ENCODE data around the gene TMEM267. TPM values are rescaled to one million over a fixed set of nuclear protein-coding genes. Genes with fewer than 3 reads are reported as not detected.
"Not testable (repeated sequence)": the region's sequence is repeated elsewhere in the genome, so short reads cannot be mapped to it uniquely, and the experiment has no call there.

TMEM267 gene
- total RNA-seq, 2 donors from 2014 or later: 7.3 to 9.2 TPM

GRCh38 chr5:43412644-43413043, 71.0 kb downstream of the TMEM267 start:
- 92 to 95% methylated on average over 1 of the region's 1 CpG for WGBS, 2 donors
- TF ChIP-seq CTCF (IDR thresholded peaks at IDR 0.05) (no peak), POLR2A (IDR thresholded peaks at IDR 0.05) (no peak)
- Histone ChIP-seq H3K27ac (peak overlapping the region in 3 of 4 donors; percentile 58 to 91 (median 87)), H3K27me3 (no peaks in the 10 kb centered on the region), H3K4me1 (peaks cover 59% of the 10 kb centered on the region), H3K9me3 (no peaks in the 10 kb centered on the region), H3K4me3 (no peak overlapping the region), H3K36me3 (replicated peaks in 1 of 2; ENCODE audit: insufficient read depth in 1 of 2, low read depth in 2 of 2) (no peaks in the 10 kb centered on the region)
- intact Hi-C loops (cut with DNase I): no loop called here
- ATAC-seq: no peak
- DNase-seq: no peak

DNA sequence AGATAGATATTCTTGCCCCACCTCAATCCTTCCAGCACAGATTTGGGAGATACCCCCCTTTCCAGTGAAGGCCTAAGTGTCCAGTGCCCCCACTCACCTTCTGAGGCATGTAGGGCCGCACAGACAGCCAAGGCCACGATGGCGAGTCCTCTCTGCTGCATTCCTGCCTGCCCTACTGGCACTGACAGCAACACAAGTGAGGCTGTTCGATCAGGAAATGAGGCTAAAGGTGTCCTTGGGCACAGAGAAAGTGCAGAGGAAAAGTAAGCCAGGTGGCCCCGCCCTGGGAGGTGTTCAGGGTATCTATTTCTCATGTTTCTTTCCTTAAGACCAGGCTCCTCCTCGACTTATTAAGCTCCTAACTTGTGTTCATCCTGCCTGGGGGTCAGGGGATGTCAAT, 71.5 kb downstream of the TMEM267 start, which contains the start of gene CCL28:
Gene CCL28, minus strand, starts transcription at position 236 of the 400 bp plus-strand sequence. Its CDS starts 75 bp downstream, at position 161.
- DNase-seq: peak; percentile 27 to 70 (median 38)
- Histone ChIP-seq H3K9me3 (no peaks in the 10 kb centered on the region), H3K4me1 (peaks cover 59% of the 10 kb centered on the region), H3K4me3 (no peak within 1 kb of the TSS), H3K27ac (peak within 1 kb of the TSS; percentile 58 to 91 (median 84)), H3K27me3 (no peaks in the 10 kb centered on the region), H3K36me3 (replicated peaks in 1 of 2; ENCODE audit: insufficient read depth in 1 of 2, low read depth in 2 of 2) (no peaks in the 10 kb centered on the region)
- ATAC-seq: no peak
- intact Hi-C loops (cut with DNase I): no loop called here
- WGBS, 2 donors: 29 to 46% methylated on average over 6 of the region's 6 CpGs
- TF ChIP-seq POLR2A (IDR thresholded peaks at IDR 0.05): peak in 1 of 3 donors; percentile 28
- no peak for TF ChIP-seq CTCF (IDR thresholded peaks at IDR 0.05)

- no peaks in the 10 kb centered on the region for H3K36me3 ChIP-seq (replicated peaks in 1 of 2; ENCODE audit: insufficient read depth in 1 of 2, low read depth in 2 of 2)
- TF ChIP-seq CTCF (IDR thresholded peaks at IDR 0.05) (no peak), POLR2A (IDR thresholded peaks at IDR 0.05) (no peak)
- H3K9me3 ChIP-seq: no peaks in the 10 kb centered on the region
- DNase-seq (peak in 1 of 4 donors; percentile 38), ATAC-seq (no peak)
- peak overlapping the region; percentile 58 to 91 (median 84) for H3K27ac ChIP-seq
- intact Hi-C loops (cut with DNase I): no loop called here
- H3K4me3 ChIP-seq: no peak overlapping the region
- H3K27me3 ChIP-seq: no peaks in the 10 kb centered on the region
- 34 to 55% methylated on average over 3 of the region's 3 CpGs for WGBS, 2 donors
- H3K4me1 ChIP-seq: peaks cover 55% of the 10 kb centered on the region
Observed at GRCh38 chr5:43411495-43411894, 72.2 kb downstream of the TMEM267 start.

- 58 to 73% methylated on average over 7 of the region's 7 CpGs for WGBS, 2 donors
- intact Hi-C loops (cut with DNase I): no loop called here
- TF ChIP-seq CTCF (IDR thresholded peaks at IDR 0.05): no peak
- no peak for TF ChIP-seq POLR2A (IDR thresholded peaks at IDR 0.05)
- H3K9me3 ChIP-seq: no peaks in the 10 kb centered on the region
- peak overlapping the region; percentile 68 to 91 (median 84) for H3K27ac ChIP-seq
- H3K36me3 ChIP-seq (replicated peaks in 1 of 2; ENCODE audit: insufficient read depth in 1 of 2, low read depth in 2 of 2): no peaks in the 10 kb centered on the region
- DNase-seq (peak in 1 of 4 donors; percentile 27), ATAC-seq (peak; percentile 2)
- H3K4me3 ChIP-seq: no peak overlapping the region
- H3K27me3 ChIP-seq: no peaks in the 10 kb centered on the region
- peaks cover 44% of the 10 kb centered on the region for H3K4me1 ChIP-seq
Observed at GRCh38 chr5:43410414-43410813, 73.3 kb downstream of the TMEM267 start.

GRCh38 chr5:43409809-43410271, 73.8 kb downstream of the TMEM267 start:
- peaks cover 43% of the 10 kb centered on the region for H3K4me1 ChIP-seq
- TF ChIP-seq POLR2A (IDR thresholded peaks at IDR 0.05) (peak in 1 of 3 donors; percentile 27), CTCF (IDR thresholded peaks at IDR 0.05) (no peak)
- H3K36me3 ChIP-seq (replicated peaks in 1 of 2; ENCODE audit: insufficient read depth in 1 of 2, low read depth in 2 of 2): no peaks in the 10 kb centered on the region
- peak; percentile 92 for ATAC-seq
- DNase-seq: peak; percentile 85 to 94 (median 92)
- no peaks in the 10 kb centered on the region for H3K27me3 ChIP-seq
- H3K27ac ChIP-seq: peak overlapping the region; percentile 68 to 91 (median 84)
- H3K9me3 ChIP-seq: no peaks in the 10 kb centered on the region
- intact Hi-C loops (cut with DNase I): no loop called here
- H3K4me3 ChIP-seq: no peak overlapping the region
- WGBS, 2 donors: 7 to 10% methylated on average over 2 of the region's 2 CpGs

DNA sequence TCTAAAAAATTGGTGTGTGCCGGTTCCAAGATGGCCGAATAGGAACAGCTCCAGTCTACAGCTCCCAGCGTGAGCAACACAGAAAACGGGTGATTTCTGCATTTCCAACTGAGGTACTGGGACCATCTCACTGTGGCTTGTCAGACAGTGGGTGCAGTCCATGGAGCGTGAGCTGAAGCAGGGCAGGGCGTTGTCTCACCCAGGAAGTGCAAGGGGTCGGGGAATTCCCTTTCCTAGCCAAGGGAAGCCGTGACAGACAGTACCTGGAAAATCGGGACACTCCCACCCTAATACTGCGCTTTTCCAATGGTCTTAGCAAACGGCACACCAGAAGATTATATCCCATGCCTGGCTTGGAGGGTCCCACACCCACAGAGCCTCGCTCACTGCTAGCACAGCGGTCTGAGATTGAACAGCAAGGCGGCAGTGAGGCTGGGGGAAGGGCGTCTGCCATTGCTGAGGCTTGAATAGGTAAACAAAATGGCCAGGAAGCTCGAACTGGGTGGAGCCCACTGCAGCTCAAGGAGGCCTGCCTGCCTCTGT, 81.1 kb downstream of the TMEM267 start:
- DNase-seq; H3K4me1 ChIP-seq; H3K4me3 ChIP-seq; H3K27ac ChIP-seq; H3K36me3 ChIP-seq (replicated peaks in 1 of 2; ENCODE audit: insufficient read depth in 1 of 2, low read depth in 2 of 2); ATAC-seq; H3K9me3 ChIP-seq; intact Hi-C loops (cut with DNase I); H3K27me3 ChIP-seq: not testable (repeated sequence)
- WGBS, 2 donors: 87 to 88% methylated on average over 11 to 16 of the region's 16 CpGs
